Spinal cord (tissue), 10 donors: Measurements from ENCODE around the gene LTB4R. TPM values are rescaled to one million over a fixed set of nuclear protein-coding genes. Genes with fewer than 3 reads are reported as not detected.
A peak's percentile ranks its signal among the peaks of the same experiment; 100 is the strongest.

Experiments used
- DNase-seq, 6 donors: peaks; one replicate each; pipeline versions ENCODE4 v3.0.0 to v3.0.0-alpha.2; 2013 to 2015; ENCODE audit warnings: low spot score in 6 of 6, low read depth in 4 of 6
- H3K27ac ChIP-seq: one replicate; pipeline ENCODE4 v1.5.1; 2013; ENCODE audit warnings: low read depth, low read length, control low read depth
- H3K27me3 ChIP-seq: one replicate; pipeline ENCODE4 v1.6.1; 2013; ENCODE audit warnings: low read length; ENCODE audit not compliant: control insufficient read depth, insufficient read depth
- H3K36me3 ChIP-seq: one replicate; pipeline ENCODE4 v1.6.1; 2013; ENCODE audit warnings: low read length; ENCODE audit not compliant: control insufficient read depth, insufficient read depth
- H3K4me1 ChIP-seq: one replicate; pipeline ENCODE4 v1.6.1; 2013; ENCODE audit warnings: low read length; ENCODE audit not compliant: control insufficient read depth, insufficient read depth
- H3K4me3 ChIP-seq: one replicate; pipeline ENCODE4 v1.5.1; 2013; ENCODE audit warnings: low read depth, low read length, control low read depth
- H3K9me3 ChIP-seq: one replicate; pipeline ENCODE4 v1.6.1; 2013; ENCODE audit warnings: low read length; ENCODE audit not compliant: control insufficient read depth, insufficient read depth
- WGBS: methylation state at CpG from one replicate; pipeline ENCODE4 v1.1.5; 2013; ENCODE audit warnings: missing lambda C conversion rate; ENCODE audit not compliant: insufficient coverage; 5-methylcytosine and 5-hydroxymethylcytosine counted together
- polyA plus RNA-seq, 2 donors: library from polyadenylated mRNA; unstranded; fragments of 120-200 nt; gene quantifications; one replicate each; pipeline ENCODE4 v1.2.1, GENCODE V29; 2013; ENCODE audit not compliant: insufficient read length in 2 of 2
- total RNA-seq, 2 donors: library from RNA; depleted of rRNA in 1 of 2; stranded (reverse); fragments of 120-200 nt in 1 of 2; fragments of >200 nt in 1 of 2; gene quantifications; one replicate each; pipeline versions ENCODE4 v1.2.3 to v1.2.4, GENCODE V29; 2013 to 2014
- donor health status: healthy.

LTB4R gene
- total and polyA plus RNA-seq, 4 donors: 2.7 to 6.2 (median 3.3) TPM

DNA sequence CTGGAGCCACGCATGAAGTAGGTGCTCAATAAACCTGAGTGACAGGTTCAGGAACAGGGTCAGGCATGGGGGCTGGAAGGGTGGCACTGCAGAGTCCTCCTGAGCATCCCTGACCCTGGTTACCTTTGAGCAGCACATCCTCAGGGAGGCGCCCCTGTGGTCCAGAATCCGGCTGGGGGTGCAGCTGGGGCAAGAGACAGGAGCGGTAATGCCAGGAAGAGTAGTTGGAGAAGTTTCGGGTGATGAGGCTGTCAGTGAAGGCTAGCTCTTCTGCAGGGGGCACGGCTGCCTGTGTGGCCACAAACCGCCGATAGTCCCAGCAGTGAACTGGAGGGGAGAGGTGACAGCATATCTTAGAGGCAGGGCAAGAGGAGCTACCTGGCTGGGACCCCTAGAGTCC is 41.9 kb upstream of the LTB4R start:
- 93% methylated on average over 8 of the region's 8 CpGs for WGBS

DNA sequence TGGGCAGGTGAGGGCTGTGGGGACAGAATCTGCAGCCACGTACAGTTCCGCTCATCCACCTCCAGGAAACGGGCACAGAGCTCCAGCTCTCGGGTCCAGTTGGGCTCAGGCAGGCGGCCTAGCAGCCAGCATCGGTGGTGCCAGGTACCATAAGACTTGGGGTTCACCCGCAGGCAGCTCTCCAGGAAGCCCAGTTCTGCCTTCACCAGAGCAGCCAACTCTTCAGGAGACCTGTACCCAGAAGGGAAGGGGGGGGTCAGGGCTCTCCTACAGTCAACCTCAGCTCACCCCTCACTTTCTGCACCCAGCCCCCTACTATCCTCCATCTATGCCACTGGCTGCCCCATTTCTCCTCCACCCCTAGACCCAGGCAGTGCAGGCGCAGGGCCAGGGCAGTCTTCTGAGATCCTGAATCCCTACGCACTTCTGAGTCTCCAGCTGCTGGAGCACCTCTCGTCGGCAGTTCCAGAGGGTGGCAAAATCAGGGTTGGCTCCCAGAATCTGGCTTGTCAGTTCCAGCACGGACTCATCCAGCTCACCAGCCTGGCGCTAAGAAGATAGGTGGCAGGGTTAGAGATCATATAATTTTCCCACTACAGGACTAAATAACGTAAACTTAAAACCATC is 41.3 kb upstream of the LTB4R start:
- Histone ChIP-seq H3K27me3 (no peaks in the 10 kb centered on the region), H3K4me3 (no peak overlapping the region), H3K27ac (no peak overlapping the region), H3K36me3 (peaks cover 49% of the 10 kb centered on the region), H3K9me3 (no peaks in the 10 kb centered on the region), H3K4me1 (peaks cover 6% of the 10 kb centered on the region)
- no peak for DNase-seq
- WGBS: 98% methylated on average over 12 of the region's 14 CpGs

More for the DNA sequence above, 41.9 kb upstream of the LTB4R start:
- H3K27ac ChIP-seq: no peak overlapping the region
- peaks cover 54% of the 10 kb centered on the region for H3K36me3 ChIP-seq
- H3K4me3 ChIP-seq: no peak overlapping the region
- H3K27me3 ChIP-seq: no peaks in the 10 kb centered on the region
- no peak for DNase-seq
- peaks cover 6% of the 10 kb centered on the region for H3K4me1 ChIP-seq
- no peaks in the 10 kb centered on the region for H3K9me3 ChIP-seq

- H3K4me1 ChIP-seq: peaks cover 6% of the 10 kb centered on the region
- no peaks in the 10 kb centered on the region for H3K9me3 ChIP-seq
- DNase-seq: peak in 1 of 6 donors; percentile 17
- H3K27ac ChIP-seq: peak overlapping the region; percentile 90
- WGBS: 14% methylated on average over 11 of the region's 13 CpGs
- peak overlapping the region; percentile 86 for H3K4me3 ChIP-seq
- H3K36me3 ChIP-seq: peaks cover 43% of the 10 kb centered on the region
- no peaks in the 10 kb centered on the region for H3K27me3 ChIP-seq
Measured at GRCh38 chr14:24270537-24271133, 40.7 kb upstream of the LTB4R start.

DNA sequence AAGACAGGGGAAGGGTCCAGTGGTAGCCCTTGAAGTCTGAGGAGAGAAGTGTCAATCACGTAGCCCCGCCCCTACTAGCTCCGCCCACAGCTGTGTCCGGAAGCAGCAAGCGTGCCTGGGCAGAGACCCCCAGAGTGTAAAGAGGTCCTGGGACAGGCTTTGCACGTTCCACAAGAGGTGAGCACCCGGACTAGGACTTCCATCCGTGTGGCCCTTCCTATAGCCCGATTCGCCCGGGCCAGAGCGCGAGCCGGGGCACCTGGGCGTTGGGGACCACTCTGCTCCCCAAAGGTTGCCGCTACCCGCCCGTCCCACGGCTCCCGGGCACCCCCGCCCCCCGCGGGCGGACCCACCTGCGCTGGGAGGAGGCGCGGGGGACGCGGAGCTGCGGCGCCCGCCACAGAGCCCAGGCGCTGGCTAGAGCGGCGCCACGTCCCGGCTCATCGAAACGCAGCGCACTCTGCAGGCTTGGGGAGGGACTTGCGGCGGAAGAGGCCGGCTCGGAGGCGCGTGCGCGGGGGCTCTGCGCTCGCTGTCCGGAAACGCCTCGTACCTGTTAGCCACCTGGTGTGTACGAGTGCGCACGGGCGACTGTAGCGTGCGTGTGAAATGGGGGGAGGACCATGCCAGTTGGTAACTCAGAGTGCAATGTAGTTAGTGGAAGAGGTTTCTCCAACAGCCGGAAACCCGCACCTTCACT is 40.0 kb upstream of the LTB4R start, which contains the start of gene RABGGTA:
RABGGTA (minus strand) TSS at position 464 of the 700 bp plus-strand sequence. CDS start 482 bp downstream, outside the sequence.
- Histone ChIP-seq H3K27ac (peak within 1 kb of the TSS; percentile 90), H3K27me3 (no peaks in the 10 kb centered on the region), H3K4me3 (peak within 1 kb of the TSS; percentile 86), H3K4me1 (peaks cover 6% of the 10 kb centered on the region), H3K9me3 (no peaks in the 10 kb centered on the region), H3K36me3 (peaks cover 37% of the 10 kb centered on the region)
- WGBS: 0% methylated on average over 54 of the region's 61 CpGs
- DNase-seq: peak; percentile 62 to 97 (median 80)

GRCh38 chr14:24271834-24272263 is 39.5 kb upstream of the LTB4R start:
- H3K27ac ChIP-seq: peak overlapping the region; percentile 90
- peaks cover 31% of the 10 kb centered on the region for H3K36me3 ChIP-seq
- H3K9me3 ChIP-seq: no peaks in the 10 kb centered on the region
- 20% methylated on average over 3 of the region's 3 CpGs for WGBS
- H3K4me1 ChIP-seq: peaks cover 6% of the 10 kb centered on the region
- peak overlapping the region; percentile 86 for H3K4me3 ChIP-seq
- DNase-seq: no peak
- H3K27me3 ChIP-seq: no peaks in the 10 kb centered on the region

GRCh38 chr14:24272467-24272866 is 38.8 kb upstream of the LTB4R start:
- peaks cover 25% of the 10 kb centered on the region for H3K36me3 ChIP-seq
- H3K27ac ChIP-seq: no peak overlapping the region
- WGBS: 95% methylated on average over 2 of the region's 2 CpGs
- H3K9me3 ChIP-seq: no peaks in the 10 kb centered on the region
- DNase-seq: no peak
- H3K27me3 ChIP-seq: no peaks in the 10 kb centered on the region
- peaks cover 6% of the 10 kb centered on the region for H3K4me1 ChIP-seq
- no peak overlapping the region for H3K4me3 ChIP-seq

GRCh38 chr14:24273422-24273998 is 37.8 kb upstream of the LTB4R start:
- H3K27ac ChIP-seq: no peak overlapping the region
- DNase-seq: no peak
- H3K27me3 ChIP-seq: no peaks in the 10 kb centered on the region
- H3K9me3 ChIP-seq: no peaks in the 10 kb centered on the region
- no peak overlapping the region for H3K4me3 ChIP-seq
- peaks cover 6% of the 10 kb centered on the region for H3K4me1 ChIP-seq
- H3K36me3 ChIP-seq: peaks cover 16% of the 10 kb centered on the region
- WGBS: no CpG with 5 or more reads among the region's 3 CpGs

DNA sequence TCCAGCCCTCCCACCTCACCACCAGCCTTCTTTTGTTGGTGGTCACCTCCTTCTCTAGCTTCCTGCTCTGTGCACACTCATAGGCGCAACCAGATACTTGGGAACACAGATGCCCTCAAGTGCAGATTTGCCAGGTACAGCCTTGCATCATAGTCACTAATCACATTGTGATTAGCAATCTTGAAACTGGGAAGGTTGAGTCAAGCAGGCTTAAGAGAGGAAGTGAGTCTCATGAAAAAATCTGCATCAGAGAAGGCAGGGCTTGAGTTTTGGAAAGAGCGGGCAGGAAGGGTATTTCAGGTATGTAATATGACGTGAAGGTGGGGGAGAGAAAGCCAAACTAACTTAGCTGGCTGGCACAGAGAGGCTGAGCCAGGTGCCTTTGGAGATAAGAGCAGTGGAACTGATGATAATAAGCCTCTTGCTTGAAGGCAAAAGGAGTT is 37.2 kb upstream of the LTB4R start:
- peaks cover 6% of the 10 kb centered on the region for H3K4me1 ChIP-seq
- WGBS: 96% methylated on average over 3 of the region's 3 CpGs
- H3K9me3 ChIP-seq: no peaks in the 10 kb centered on the region
- DNase-seq: no peak
- peaks cover 10% of the 10 kb centered on the region for H3K36me3 ChIP-seq
- no peak overlapping the region for H3K27ac ChIP-seq
- H3K27me3 ChIP-seq: no peaks in the 10 kb centered on the region
- H3K4me3 ChIP-seq: no peak overlapping the region

GRCh38 chr14:24277071-24277470 is 34.2 kb upstream of the LTB4R start:
- Histone ChIP-seq H3K4me3 (no peak overlapping the region), H3K27ac (no peak overlapping the region), H3K9me3 (no peaks in the 10 kb centered on the region), H3K27me3 (no peaks in the 10 kb centered on the region), H3K36me3 (no peaks in the 10 kb centered on the region), H3K4me1 (no peaks in the 10 kb centered on the region)
- 97% methylated on average over 6 of the region's 6 CpGs for WGBS
- DNase-seq: no peak
